Measurements from ENCODE around the gene TSC2. TPM values are rescaled to one million over a fixed set of nuclear protein-coding genes. Genes with fewer than 3 reads are reported as not detected.
"Not testable (repeated sequence)": the region's sequence is repeated elsewhere in the genome, so short reads cannot be mapped to it uniquely, and the experiment has no call there.

TSC2 gene
- total RNA-seq, 1 donor from 2014 or later: 49.6 TPM

DNA sequence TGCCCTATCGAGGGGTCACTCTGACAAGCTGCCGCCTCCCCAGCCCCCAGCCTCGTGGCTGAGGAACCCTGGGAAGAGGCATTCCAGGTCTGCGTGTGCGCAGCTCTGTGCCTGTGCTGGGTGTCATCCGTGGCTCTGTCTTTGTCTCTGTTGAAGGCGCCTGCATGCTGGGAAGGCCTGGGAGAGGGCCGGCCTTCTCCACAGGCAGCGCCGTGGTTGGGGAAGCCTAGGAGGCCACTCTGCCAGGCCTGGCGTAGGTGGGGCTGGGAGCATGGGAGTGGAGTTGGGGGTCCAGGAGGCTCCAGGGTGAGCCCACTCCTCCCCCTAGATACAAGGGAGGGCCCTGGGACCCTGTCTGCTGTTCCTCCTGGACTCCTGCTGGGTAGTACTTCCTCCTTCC, 17.7 kb upstream of the TSC2 start:
- no peak for DNase-seq (ENCODE audit: low read depth)

GRCh38 chr16:2031081-2031577, 16.7 kb upstream of the TSC2 start:
- DNase-seq (ENCODE audit: low read depth): no peak

DNA sequence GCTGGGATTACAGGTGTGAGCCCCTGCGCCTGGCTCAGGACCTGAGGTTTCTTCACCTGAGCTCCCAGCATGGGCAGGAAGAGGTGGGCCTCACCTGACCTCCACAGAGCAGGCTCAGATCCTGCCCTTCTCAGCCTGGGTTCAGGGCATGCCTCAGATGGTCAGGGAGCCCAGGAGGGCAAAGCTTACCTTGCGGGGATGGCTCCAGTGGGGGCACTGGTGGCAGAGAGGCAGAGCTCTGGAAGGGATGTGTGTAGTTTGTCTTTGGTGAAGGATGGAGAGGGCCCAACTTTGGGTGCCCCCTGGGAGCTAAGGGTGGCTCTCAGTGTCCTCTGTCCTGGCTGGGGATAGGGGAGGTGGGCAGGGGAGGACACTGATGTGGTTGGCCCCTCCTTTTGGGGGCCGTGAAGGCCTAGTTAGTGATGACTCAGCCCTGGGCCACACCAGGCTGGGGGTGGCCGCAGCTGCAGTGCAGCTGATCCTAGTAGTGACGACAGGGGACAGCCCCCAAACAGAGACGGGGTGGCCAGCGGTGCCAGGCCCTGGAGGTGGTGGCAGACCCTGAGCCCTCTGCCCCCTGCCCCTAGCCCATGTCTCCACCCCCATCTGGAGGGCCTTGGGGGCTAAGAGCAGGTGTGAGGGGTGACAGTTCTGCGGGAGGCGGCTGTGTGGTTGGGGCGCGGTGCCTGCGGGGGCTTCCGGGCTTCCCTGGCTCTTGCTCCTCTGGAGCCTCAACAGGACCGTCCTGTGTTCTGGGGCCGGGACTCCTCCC, 15.3 kb upstream of the TSC2 start:
- DNase-seq (ENCODE audit: low read depth): no peak

DNA sequence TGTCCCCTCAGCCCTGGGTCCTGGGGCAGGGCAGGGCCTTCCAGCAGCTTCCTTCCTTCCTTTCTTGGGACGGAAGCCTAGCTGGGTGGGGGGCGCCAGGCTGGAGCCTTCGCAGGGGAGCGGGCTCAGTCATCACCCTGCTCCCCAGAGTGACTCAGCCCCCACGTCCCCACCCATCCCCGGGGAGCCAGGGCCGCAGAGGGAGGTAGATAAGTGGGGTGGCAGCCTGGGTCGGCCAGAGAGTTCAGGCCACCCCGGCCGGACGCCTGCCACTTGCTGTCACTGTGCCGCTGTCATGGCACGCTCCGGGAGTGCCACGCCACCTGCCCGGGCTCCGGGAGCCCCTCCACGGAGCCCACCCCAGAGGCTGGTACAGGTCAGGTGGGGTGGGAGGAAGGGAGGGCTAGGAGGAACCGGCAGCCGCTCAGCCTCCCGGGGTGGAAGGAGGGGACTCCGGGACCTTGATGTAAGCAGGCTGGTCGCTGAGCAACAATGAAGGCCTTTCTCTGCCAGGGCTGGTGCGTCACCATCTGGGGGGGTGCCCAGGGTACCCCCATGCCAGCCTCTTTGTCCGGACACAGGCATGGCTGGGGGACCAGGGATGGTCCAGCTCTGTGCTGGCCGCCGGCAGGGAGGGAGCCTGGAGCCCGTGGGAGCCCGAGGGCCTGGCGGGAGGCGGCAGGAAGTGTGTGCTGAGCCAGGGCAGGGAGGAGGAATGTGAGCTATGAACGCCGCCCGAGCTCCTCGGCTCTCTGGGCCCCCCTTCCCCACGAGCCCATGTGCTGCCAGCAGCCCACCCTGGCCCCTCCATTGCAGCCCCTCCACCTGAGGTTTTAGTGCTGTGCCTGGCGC, 14.5 kb upstream of the TSC2 start:
- DNase-seq (ENCODE audit: low read depth): peak; percentile 48

DNA sequence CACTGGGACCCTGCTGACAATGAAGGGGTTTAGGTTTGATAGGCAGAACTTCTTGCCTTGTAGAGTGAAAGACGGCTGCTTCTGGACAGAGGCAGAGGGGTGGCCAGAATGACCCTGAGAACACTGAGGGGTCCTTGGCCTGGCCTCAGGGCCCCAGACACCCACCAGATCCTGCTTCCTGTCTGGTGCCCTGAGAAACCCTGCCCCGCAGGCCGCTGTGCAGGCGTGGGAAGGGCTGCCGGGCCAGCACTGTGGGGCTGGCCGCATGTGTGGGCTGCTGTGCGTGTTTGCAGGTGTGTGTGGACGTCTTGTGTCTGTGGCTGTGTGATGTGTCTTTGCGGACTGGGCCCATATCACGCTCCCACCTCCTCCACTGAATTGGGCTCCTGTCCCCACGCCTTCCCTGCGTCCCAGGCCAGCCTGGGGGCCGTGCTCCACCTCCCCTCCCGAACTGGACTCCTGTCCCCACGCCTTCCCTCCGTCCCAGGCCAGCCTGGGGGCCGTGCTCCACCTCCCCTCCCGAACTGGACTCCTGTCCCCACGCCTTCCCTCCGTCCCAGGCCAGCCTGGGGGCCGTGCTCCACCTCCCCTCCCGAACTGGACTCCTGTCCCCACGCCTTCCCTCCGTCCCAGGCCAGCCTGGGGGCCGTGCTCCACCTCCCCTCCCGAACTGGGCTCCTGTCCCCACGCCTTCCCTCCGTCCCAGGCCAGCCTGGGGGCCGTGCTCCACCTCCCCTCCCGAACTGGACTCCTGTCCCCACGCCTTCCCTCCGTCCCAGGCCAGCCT, 13.7 kb upstream of the TSC2 start:
- not testable (repeated sequence) for DNase-seq (ENCODE audit: low read depth)

GRCh38 chr16:2034696-2035430, 12.9 kb upstream of the TSC2 start:
- DNase-seq (ENCODE audit: low read depth): no peak

DNA sequence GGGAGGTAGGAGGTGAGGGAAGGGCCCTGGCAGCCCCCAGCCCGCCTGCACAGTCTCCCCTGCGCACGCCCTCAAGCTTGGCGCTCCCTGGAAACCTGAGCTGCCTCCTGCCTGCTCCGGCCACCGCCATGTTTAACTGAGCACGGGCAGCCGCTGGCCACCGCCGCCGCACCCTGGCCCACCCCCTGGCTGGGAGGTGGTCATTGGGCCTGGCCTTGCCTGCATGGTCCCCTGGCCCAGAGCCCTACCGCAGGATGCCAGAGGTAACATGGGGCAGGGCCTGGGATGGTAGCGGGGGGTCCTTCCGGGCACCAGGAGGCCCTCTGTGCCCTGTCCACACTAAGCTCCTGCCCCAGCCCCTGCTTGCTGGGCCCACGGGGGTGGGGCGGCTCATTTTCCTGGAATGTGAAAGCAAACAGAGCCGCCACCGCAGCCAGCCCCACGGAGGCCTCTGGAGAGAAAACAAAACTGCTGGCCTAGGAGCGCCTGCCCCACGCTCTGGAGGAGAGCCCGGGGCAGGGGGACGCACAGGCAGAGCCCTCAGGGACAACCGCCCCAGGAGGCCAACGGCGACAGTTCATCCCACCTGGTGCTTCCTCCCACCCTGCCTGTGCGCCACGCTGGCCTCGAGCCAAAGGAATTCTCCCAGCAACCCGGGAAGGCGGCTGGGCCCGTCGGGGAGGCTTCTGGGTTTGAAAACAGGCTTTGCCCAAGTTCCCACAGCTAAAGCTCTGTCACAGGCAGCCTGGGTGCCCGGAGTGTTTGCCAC, 12.2 kb upstream of the TSC2 start:
- peak; percentile 78 for DNase-seq (ENCODE audit: low read depth)

DNA sequence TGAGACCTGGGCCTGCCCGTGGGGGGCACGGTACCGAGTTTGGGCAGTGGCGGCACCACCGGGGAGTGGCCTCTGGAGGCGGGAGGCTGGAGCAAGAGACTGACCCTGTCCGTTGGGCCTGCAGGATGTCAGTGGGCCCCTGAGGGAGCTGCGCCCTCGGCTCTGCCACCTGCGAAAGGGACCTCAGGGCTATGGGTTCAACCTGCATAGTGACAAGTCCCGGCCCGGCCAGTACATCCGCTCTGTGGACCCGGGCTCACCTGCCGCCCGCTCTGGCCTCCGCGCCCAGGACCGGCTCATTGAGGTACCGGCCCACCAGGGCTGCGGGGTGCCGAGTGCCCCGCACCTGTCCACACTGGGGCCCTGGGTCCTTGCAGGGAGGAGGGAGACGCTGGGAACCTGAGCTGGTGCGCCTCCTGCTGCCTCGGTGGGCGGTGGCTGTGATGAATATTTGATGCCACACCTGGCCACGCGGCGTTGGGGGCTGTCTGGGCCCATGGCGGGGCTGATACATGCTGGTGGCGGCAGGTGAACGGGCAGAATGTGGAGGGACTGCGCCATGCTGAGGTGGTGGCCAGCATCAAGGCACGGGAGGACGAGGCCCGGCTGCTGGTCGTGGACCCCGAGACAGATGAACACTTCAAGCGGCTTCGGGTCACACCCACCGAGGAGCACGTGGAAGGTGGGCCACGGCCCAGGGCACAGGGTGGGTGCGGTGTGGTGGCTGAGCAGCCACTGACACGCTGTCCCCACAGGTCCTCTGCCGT, 11.4 kb upstream of the TSC2 start:
- no peak for DNase-seq (ENCODE audit: low read depth)

GRCh38 chr16:2037115-2037514, 10.7 kb upstream of the TSC2 start:
- DNase-seq (ENCODE audit: low read depth): no peak

DNA sequence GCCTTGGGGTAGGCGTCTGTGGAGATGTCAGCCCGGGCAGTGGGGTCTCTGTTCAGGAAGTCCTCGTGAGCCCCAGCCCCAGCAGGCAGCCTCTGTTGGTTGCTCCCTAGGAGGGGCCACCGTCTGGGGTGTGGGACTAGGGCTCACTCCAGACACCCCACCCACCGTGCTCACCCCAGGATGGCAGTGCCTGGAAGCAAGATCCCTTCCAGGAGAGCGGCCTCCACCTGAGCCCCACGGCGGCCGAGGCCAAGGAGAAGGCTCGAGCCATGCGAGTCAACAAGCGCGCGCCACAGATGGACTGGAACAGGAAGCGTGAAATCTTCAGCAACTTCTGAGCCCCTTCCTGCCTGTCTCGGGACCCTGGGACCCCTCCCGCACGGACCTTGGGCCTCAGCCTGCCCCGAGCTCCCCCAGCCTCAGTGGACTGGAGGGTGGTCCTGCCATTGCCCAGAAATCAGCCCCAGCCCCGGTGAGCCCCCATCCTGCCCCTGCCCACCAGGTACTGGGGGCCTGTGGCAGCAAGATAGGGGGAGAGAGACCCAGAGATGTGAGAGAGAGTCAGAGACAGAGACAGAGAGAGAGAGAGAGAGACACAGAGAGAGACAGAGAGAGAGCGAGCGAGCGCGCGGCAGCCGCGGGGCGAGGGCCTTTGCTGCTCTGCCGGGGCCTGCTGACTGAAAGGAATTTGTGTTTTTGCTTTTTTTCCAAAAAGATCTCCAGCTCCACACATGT, 10.0 kb upstream of the TSC2 start:
- DNase-seq (ENCODE audit: low read depth): no peak

GRCh38 chr16:2038382-2039231, 9.2 kb upstream of the TSC2 start:
- no peak for DNase-seq (ENCODE audit: low read depth)

DNA sequence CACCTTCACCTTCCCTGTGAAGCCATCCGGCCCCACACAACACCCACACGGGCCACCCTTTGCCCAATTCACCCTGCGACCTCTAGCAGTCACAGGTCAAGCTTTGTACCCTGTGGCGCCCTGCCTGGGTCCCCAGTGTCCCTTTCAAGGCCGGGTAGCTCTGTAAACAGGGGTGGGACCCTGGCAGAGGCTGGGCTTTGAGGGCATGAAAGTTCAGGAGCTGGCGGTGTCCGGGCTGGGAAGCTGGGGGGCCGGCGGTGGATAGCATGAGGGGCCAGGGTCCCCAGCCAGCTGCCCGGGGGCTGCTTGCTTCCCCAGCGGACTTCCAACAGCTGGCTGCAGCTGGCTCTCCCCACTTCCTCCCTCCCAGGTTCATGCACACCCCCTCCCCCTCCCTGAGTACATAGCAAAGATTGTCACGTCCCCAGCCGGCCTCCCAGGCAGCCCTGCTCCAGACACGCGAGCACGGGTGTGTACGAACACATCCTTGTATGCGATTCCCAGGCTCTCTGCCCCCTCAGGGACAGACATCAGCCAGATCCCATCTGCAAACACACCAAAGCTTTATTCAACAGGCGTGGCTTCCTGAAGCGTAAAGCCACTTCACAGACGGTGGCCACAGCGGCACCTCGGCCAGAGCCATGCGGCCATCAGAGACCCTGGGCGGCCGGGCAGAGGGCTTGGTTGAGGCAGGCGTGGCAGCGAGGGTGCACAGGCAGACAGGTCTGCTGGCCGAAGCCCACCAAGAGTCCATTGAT, 8.3 kb upstream of the TSC2 start:
- peak; percentile 67 for DNase-seq (ENCODE audit: low read depth)

- DNase-seq (ENCODE audit: low read depth): no peak
These were observed 7.6 kb upstream of the TSC2 start for GRCh38 chr16:2040041-2040786.

DNA sequence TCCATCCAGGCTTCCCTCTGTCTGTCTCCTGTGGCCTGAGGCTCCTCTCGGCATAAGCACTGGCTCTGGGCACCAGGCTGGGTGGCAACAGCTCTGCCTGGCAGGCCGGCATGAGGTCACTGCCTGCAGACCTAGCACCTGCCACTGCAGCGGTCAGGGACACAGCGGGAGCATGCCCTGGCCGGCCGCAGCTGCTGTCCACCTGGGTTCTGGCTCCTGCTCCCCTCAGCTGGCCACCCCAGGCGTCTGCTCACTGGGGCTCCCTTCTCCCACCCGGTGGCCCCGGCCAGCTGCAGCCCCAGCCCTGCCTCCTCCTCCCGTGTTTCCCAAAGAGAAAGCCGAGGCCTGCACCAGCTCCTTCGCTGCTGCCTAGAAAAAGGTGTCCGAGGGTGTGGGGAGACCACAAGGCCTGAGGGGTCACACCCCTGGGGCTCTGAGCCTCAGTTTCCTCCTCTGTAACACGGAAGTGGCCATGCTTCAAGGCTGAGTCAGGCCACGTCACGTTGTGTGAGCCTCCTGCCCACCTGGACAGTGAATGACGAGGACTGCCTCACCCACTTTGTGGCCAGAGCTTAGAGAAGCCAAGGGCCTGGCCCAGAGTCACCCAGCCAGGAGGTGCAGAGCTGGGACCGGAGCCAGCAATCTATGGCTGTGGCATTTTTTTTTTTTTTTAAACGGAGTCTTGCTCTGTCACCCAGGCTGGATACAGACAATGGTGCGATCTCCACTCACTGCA, 6.8 kb upstream of the TSC2 start:
- peak; percentile 94 for DNase-seq (ENCODE audit: low read depth)

Data from myocyte (in vitro differentiated cells).